Muscle of leg (tissue), 11 donors: Measurements from ENCODE around the gene HOXC11. TPM values are rescaled to one million over a fixed set of nuclear protein-coding genes. Genes with fewer than 3 reads are reported as not detected.

ENCODE experiments used
- DNase-seq: peaks from one replicate; pipeline ENCODE4 v3.0.0; 2013
- H3K27ac ChIP-seq: one replicate; pipeline ENCODE4 v1.5.1; 2013; ENCODE audit warnings: mild to moderate bottlenecking, low read length, control low read depth
- H3K27me3 ChIP-seq: one replicate; pipeline ENCODE4 v1.6.1; 2013; ENCODE audit warnings: low read length; ENCODE audit not compliant: control insufficient read depth, insufficient read depth
- H3K36me3 ChIP-seq: one replicate; pipeline ENCODE4 v1.6.1; 2013; ENCODE audit warnings: low read length; ENCODE audit not compliant: control insufficient read depth, insufficient read depth
- H3K4me1 ChIP-seq: one replicate; pipeline ENCODE4 v1.6.1; 2013; ENCODE audit warnings: low read length; ENCODE audit not compliant: control insufficient read depth, insufficient read depth
- H3K4me3 ChIP-seq: one replicate; pipeline ENCODE4 v1.5.1; 2013; ENCODE audit warnings: low read length, control low read depth
- H3K9me3 ChIP-seq: replicated peaks from 2 replicates; pipeline ENCODE4 v1.6.1; 2013; ENCODE audit warnings: low read depth, low read length; ENCODE audit not compliant: control insufficient read depth
- WGBS: methylation state at CpG from one replicate; pipeline ENCODE4 v1.1.5; 2013; ENCODE audit warnings: missing lambda C conversion rate; ENCODE audit not compliant: insufficient coverage; 5-methylcytosine and 5-hydroxymethylcytosine counted together
- polyA plus RNA-seq, 8 donors: library from polyadenylated mRNA; unstranded; fragments of 120-200 nt; gene quantifications; one replicate each; pipeline versions ENCODE4 v1.2.1 to v1.2.3, GENCODE V29; 2013; ENCODE audit warnings: inconsistent platforms in 1 of 8, low replicate concordance in 1 of 8; ENCODE audit not compliant: insufficient read length in 8 of 8, insufficient read depth in 1 of 8
- total RNA-seq: library from RNA; stranded (reverse); fragments of 120-200 nt; gene quantifications from one replicate; pipeline ENCODE4 v1.2.4, GENCODE V29; 2013

HOXC11 gene
- total and polyA plus RNA-seq, 9 donors = 2.9 to 9.3 (median 7.4) TPM

- Histone ChIP-seq H3K4me3 (peak overlapping the region; percentile 81), H3K27ac (peak overlapping the region; percentile 99), H3K36me3 (no peaks in the 10 kb centered on the region), H3K4me1 (peaks cover 85% of the 10 kb centered on the region), H3K27me3 (peaks cover 81% of the 10 kb centered on the region), H3K9me3 (no peaks in the 10 kb centered on the region)
- WGBS = 4% methylated on average over 41 of the region's 60 CpGs
- peak; percentile 57 for DNase-seq
Measured at GRCh38 chr12:53994264-53995001, 21.5 kb downstream of the HOXC11 start.

GRCh38 chr12:53995002-53995377 is 22.1 kb downstream of the HOXC11 start:
- DNase-seq = no peak
- 1% methylated on average over 12 of the region's 17 CpGs for WGBS
- no peaks in the 10 kb centered on the region for H3K36me3 ChIP-seq
- H3K9me3 ChIP-seq = no peaks in the 10 kb centered on the region
- H3K27ac ChIP-seq = peak overlapping the region; percentile 99
- H3K4me3 ChIP-seq = peak overlapping the region; percentile 81
- H3K4me1 ChIP-seq = peaks cover 79% of the 10 kb centered on the region
- peaks cover 83% of the 10 kb centered on the region for H3K27me3 ChIP-seq

- no peaks in the 10 kb centered on the region for H3K36me3 ChIP-seq
- under 1% methylated on average over 42 of the region's 48 CpGs for WGBS
- peak; percentile 91 for DNase-seq
- H3K9me3 ChIP-seq = no peaks in the 10 kb centered on the region
- H3K27ac ChIP-seq = peak overlapping the region; percentile 99
- peaks cover 74% of the 10 kb centered on the region for H3K4me1 ChIP-seq
- H3K4me3 ChIP-seq = peak overlapping the region; percentile 81
- peaks cover 88% of the 10 kb centered on the region for H3K27me3 ChIP-seq
Measured at GRCh38 chr12:53995378-53996239, 22.7 kb downstream of the HOXC11 start.

GRCh38 chr12:53996240-53997203 is 23.6 kb downstream of the HOXC11 start:
- H3K27me3 ChIP-seq = peaks cover 87% of the 10 kb centered on the region
- no peaks in the 10 kb centered on the region for H3K36me3 ChIP-seq
- DNase-seq = no peak
- peaks cover 73% of the 10 kb centered on the region for H3K4me1 ChIP-seq
- no peaks in the 10 kb centered on the region for H3K9me3 ChIP-seq
- H3K27ac ChIP-seq = peak overlapping the region; percentile 99
- WGBS = 29% methylated on average over 8 of the region's 29 CpGs
- H3K4me3 ChIP-seq = peak overlapping the region; percentile 81

GRCh38 chr12:53997204-53998109 is 24.5 kb downstream of the HOXC11 start:
- Histone ChIP-seq H3K36me3 (peaks cover 1% of the 10 kb centered on the region), H3K4me3 (peak overlapping the region; percentile 81), H3K27ac (peak overlapping the region; percentile 99), H3K27me3 (peaks cover 85% of the 10 kb centered on the region), H3K9me3 (no peaks in the 10 kb centered on the region), H3K4me1 (peaks cover 73% of the 10 kb centered on the region)
- WGBS = 12% methylated on average over 31 of the region's 35 CpGs
- DNase-seq = no peak

- 18% methylated on average over 2 of the region's 11 CpGs for WGBS
- Histone ChIP-seq H3K4me1 (peaks cover 73% of the 10 kb centered on the region), H3K27ac (peak overlapping the region; percentile 99), H3K4me3 (peak overlapping the region; percentile 81), H3K36me3 (peaks cover 9% of the 10 kb centered on the region), H3K9me3 (no peaks in the 10 kb centered on the region), H3K27me3 (peaks cover 87% of the 10 kb centered on the region)
- DNase-seq = peak; percentile 79
Measured at GRCh38 chr12:53998110-53998899, 25.4 kb downstream of the HOXC11 start.

- H3K27ac ChIP-seq = peak overlapping the region; percentile 99
- H3K4me1 ChIP-seq = peaks cover 75% of the 10 kb centered on the region
- peak overlapping the region; percentile 81 for H3K4me3 ChIP-seq
- no peaks in the 10 kb centered on the region for H3K9me3 ChIP-seq
- peaks cover 84% of the 10 kb centered on the region for H3K27me3 ChIP-seq
- H3K36me3 ChIP-seq = peaks cover 9% of the 10 kb centered on the region
- DNase-seq = no peak
- WGBS = 0% methylated on average over 1 of the region's 13 CpGs
Measured at GRCh38 chr12:53998900-53999236, 25.9 kb downstream of the HOXC11 start.

GRCh38 chr12:53999559-54000115 is 26.7 kb downstream of the HOXC11 start:
- H3K4me1 ChIP-seq = peaks cover 78% of the 10 kb centered on the region
- no peaks in the 10 kb centered on the region for H3K9me3 ChIP-seq
- WGBS = 0% methylated on average over 16 of the region's 35 CpGs
- H3K36me3 ChIP-seq = peaks cover 9% of the 10 kb centered on the region
- peak overlapping the region; percentile 99 for H3K27ac ChIP-seq
- DNase-seq = peak; percentile 97
- H3K4me3 ChIP-seq = peak overlapping the region; percentile 81
- peaks cover 82% of the 10 kb centered on the region for H3K27me3 ChIP-seq
